Measurements from ENCODE around the gene ZSCAN18. TPM values are rescaled to one million over a fixed set of nuclear protein-coding genes. Genes with fewer than 3 reads are reported as not detected.

Gene ZSCAN18
- total and polyA plus RNA-seq, 4 donors = 22.1 to 123 (median 53.0) TPM

DNA sequence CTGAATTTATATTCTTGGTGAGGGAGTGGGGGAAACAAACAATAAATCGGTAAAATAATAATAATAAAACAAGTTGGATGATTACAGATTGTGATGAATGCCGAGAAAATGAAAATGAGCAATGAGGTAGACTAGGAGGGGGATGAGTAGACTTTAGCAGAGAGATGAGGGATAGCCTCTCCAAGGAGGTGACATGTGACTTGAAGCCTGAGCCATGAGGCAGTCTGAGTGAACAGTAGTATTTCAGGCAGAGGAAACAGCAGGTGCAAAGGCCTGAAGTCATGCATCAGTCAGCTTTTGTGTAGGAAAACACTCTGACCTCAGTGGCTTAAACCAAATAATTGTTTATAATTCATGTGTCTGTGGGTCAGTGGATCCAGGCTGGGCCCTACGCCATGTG, 34.3 kb downstream of the ZSCAN18 start:
- DNase-seq = no peak
- WGBS, 2 donors = 95 to 99% methylated on average over 3 of the region's 3 CpGs
- peaks cover 9 to 74% (median 38%) of the 10 kb centered on the region in 4 donors for H3K9me3 ChIP-seq (ENCODE audit: control insufficient read depth in 4 of 4, insufficient read depth in 3 of 4, low read length in 3 of 4)

GRCh38 chr19:58060231-58060630, 37.8 kb downstream of the ZSCAN18 start:
- DNase-seq (no peak), ATAC-seq (ENCODE audit: insufficient read depth, low FRiP score) (no peak)
- 73 to 91% methylated on average over 24 of the region's 24 CpGs for WGBS, 2 donors
- H3K36me3 ChIP-seq (ENCODE audit: control insufficient read depth in 4 of 4, insufficient read depth in 4 of 4, low read length in 4 of 4) = peaks cover 0 to 36% (median 19%) of the 10 kb centered on the region in 4 donors
- H3K27ac ChIP-seq (ENCODE audit: low read depth in 1 of 2, low read length in 1 of 2) = peak overlapping the region in 1 of 2 donors; percentile 92
- peak overlapping the region; percentile 64 for H3K4me3 ChIP-seq
- peaks cover 0 to 11% (median 5%) of the 10 kb centered on the region in 5 donors for H3K4me1 ChIP-seq (ENCODE audit: control insufficient read depth in 5 of 5, insufficient read depth in 5 of 5, low read length in 5 of 5)
- TF ChIP-seq CTCF (IDR thresholded peaks at IDR 0.05; ENCODE audit: control extremely low read depth, extremely low read depth) = no peak
- H3K27me3 ChIP-seq (ENCODE audit: control insufficient read depth in 3 of 3, insufficient read depth in 3 of 3, low read length in 2 of 3) = no peaks in the 10 kb centered on the region
- H3K9me3 ChIP-seq (ENCODE audit: control insufficient read depth in 4 of 4, insufficient read depth in 3 of 4, low read length in 3 of 4) = peaks cover 0 to 68% (median 11%) of the 10 kb centered on the region in 4 donors
- no peak overlapping the region for H3K9ac ChIP-seq (ENCODE audit: insufficient read depth in 1 of 2, low read length in 2 of 2)

More for the DNA sequence above, 34.3 kb downstream of the ZSCAN18 start:
- no peak for ATAC-seq (ENCODE audit: insufficient read depth, low FRiP score)
- H3K9ac ChIP-seq (ENCODE audit: insufficient read depth in 1 of 2, low read length in 2 of 2) = no peak overlapping the region
- H3K4me3 ChIP-seq = no peak overlapping the region
- H3K27ac ChIP-seq (ENCODE audit: low read depth in 1 of 2, low read length in 1 of 2) = no peak overlapping the region
- no peak for TF ChIP-seq CTCF (IDR thresholded peaks at IDR 0.05; ENCODE audit: control extremely low read depth, extremely low read depth)
- H3K36me3 ChIP-seq (ENCODE audit: control insufficient read depth in 4 of 4, insufficient read depth in 4 of 4, low read length in 4 of 4) = peaks cover 3 to 71% (median 43%) of the 10 kb centered on the region in 4 donors
- peaks cover 0 to 7% (median 5%) of the 10 kb centered on the region in 5 donors for H3K4me1 ChIP-seq (ENCODE audit: control insufficient read depth in 5 of 5, insufficient read depth in 5 of 5, low read length in 5 of 5)
- H3K27me3 ChIP-seq (ENCODE audit: control insufficient read depth in 3 of 3, insufficient read depth in 3 of 3, low read length in 2 of 3) = no peaks in the 10 kb centered on the region

DNA sequence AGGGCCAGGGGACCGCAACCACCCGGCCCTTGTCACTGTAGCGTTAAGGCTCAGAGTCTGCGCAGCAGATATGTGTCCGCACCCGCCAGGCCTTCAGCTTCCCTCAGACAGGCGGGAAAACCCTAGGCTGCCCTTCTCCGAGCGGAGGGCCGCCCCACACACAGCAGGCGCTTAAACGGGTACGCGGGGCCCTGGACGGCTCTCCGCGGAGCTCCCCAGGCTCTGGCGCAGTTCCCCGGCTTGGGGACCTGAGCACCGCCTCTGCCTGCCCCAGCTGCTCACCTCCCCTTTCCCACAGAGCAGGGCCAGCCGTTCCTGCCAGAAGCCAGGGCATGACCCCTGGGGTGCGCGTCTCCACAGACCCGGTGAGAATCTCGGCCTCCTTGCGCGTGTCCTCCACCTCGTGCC, 38.4 kb downstream of the ZSCAN18 start:
- Histone ChIP-seq H3K27ac (ENCODE audit: low read depth in 1 of 2, low read length in 1 of 2) (peak overlapping the region; percentile 89 to 92), H3K9me3 (ENCODE audit: control insufficient read depth in 4 of 4, insufficient read depth in 3 of 4, low read length in 3 of 4) (peaks cover 0 to 70% (median 8%) of the 10 kb centered on the region in 4 donors), H3K4me3 (peak overlapping the region; percentile 64), H3K9ac (ENCODE audit: insufficient read depth in 1 of 2, low read length in 2 of 2) (peak overlapping the region; percentile 78 to 85), H3K36me3 (ENCODE audit: control insufficient read depth in 4 of 4, insufficient read depth in 4 of 4, low read length in 4 of 4) (peaks cover 0 to 31% (median 14%) of the 10 kb centered on the region in 4 donors), H3K4me1 (ENCODE audit: control insufficient read depth in 5 of 5, insufficient read depth in 5 of 5, low read length in 5 of 5) (peaks cover 0 to 12% (median 5%) of the 10 kb centered on the region in 5 donors), H3K27me3 (ENCODE audit: control insufficient read depth in 3 of 3, insufficient read depth in 3 of 3, low read length in 2 of 3) (no peaks in the 10 kb centered on the region)
- ATAC-seq (ENCODE audit: insufficient read depth, low FRiP score) = no peak
- 14 to 17% methylated on average over 28 of the region's 28 CpGs for WGBS, 2 donors
- TF ChIP-seq CTCF (IDR thresholded peaks at IDR 0.05; ENCODE audit: control extremely low read depth, extremely low read depth) = no peak
- DNase-seq = no peak

All from lung (tissue), 12 donors.